A549 (cell line): ENCODE measurements around the gene KIFC3. TPM values are rescaled to one million over a fixed set of nuclear protein-coding genes. Genes with fewer than 3 reads are reported as not detected.

Source experiments
- ATOH8 ChIP-seq: fragments of 250-450 bp; sonication (Bioruptor Pico); IDR thresholded peaks from 2 replicates; pipeline ENCODE4 v1.5.0; 2020; ENCODE audit warnings: low read depth, mild to moderate bottlenecking, moderate library complexity
- BCL3 ChIP-seq: fragments of >200 bp; sonication (Bioruptor Twin); formaldehyde crosslinking; IDR thresholded peaks from 3 replicates; pipeline ENCODE4 v1.6.1; 2016
- CBX2 ChIP-seq: fragments of 200-600 bp; sonication (generic); IDR thresholded peaks from 2 replicates; pipeline ENCODE4 v1.6.1; 2016; ENCODE audit warnings: low read depth, mild to moderate bottlenecking, borderline replicate concordance
- CTCF ChIP-seq: fragments of >200 bp; sonication (Bioruptor Twin); formaldehyde crosslinking; IDR thresholded peaks from 3 replicates; pipeline ENCODE4 v1.5.1; 2016
- E2F6 ChIP-seq: IDR thresholded peaks from 2 replicates; pipeline ENCODE4 v1.6.1; 2012; ENCODE audit warnings: low read depth, borderline replicate concordance
- EHF ChIP-seq: fragments of 250-450 bp; sonication (Bioruptor Pico); IDR thresholded peaks from 2 replicates; pipeline ENCODE4 v1.5.0; 2020; ENCODE audit warnings: mild to moderate bottlenecking
- EHMT2 ChIP-seq: fragments of 200-600 bp; sonication (generic); IDR thresholded peaks from 2 replicates; pipeline ENCODE4 v1.6.1; 2016; ENCODE audit warnings: antibody characterized with exemption, low read depth, mild to moderate bottlenecking, moderate library complexity
- ELK1 ChIP-seq: fragments of 150-350 bp; IDR thresholded peaks from 2 replicates; pipeline ENCODE4 v1.6.1; 2014; ENCODE audit warnings: low read depth, mild to moderate bottlenecking, low read length
- EP300 ChIP-seq, 2 experiments: fragments of >200 bp; sonication (Bioruptor Twin); formaldehyde crosslinking; IDR thresholded peaks; 2 replicates in 1 of 2; 3 replicates in 1 of 2; pipeline ENCODE4 v1.6.1; 2016 to 2017
- FOSB ChIP-seq: fragments of 250-450 bp; sonication (Bioruptor Pico); IDR thresholded peaks from 2 replicates; pipeline ENCODE4 v1.5.0; 2020; ENCODE audit warnings: mild to moderate bottlenecking, moderate library complexity
- FOSL2 ChIP-seq, 2 experiments: fragments of 450-650 bp in 1 of 2; fragments of >200 bp in 1 of 2; sonication (Bioruptor Twin) in 1 of 2; formaldehyde crosslinking; IDR thresholded peaks; 2 replicates each; pipeline versions ENCODE4 v1.5.0 to v1.6.1; 2016 to 2020; ENCODE audit warnings: mild to moderate bottlenecking in 1 of 2, moderate library complexity in 1 of 2
- FOXS1 ChIP-seq: fragments of 250-450 bp; sonication (Bioruptor Pico); IDR thresholded peaks from 2 replicates; pipeline ENCODE4 v1.5.0; 2020; ENCODE audit warnings: mild to moderate bottlenecking, moderate library complexity
- HEYL ChIP-seq: fragments of 250-450 bp; sonication (Bioruptor Pico); IDR thresholded peaks from 2 replicates; pipeline ENCODE4 v1.8.0; 2021; ENCODE audit warnings: mild to moderate bottlenecking, moderate library complexity
- HMGXB4 ChIP-seq: fragments of 250-450 bp; sonication (Bioruptor Pico); IDR thresholded peaks from 2 replicates; pipeline ENCODE4 v1.5.0; 2021; ENCODE audit warnings: mild to moderate bottlenecking, moderate library complexity, borderline replicate concordance
- HOXB13 ChIP-seq: fragments of 250-450 bp; sonication (Bioruptor Pico); IDR thresholded peaks from 2 replicates; pipeline ENCODE4 v1.5.0; 2020; ENCODE audit warnings: low read depth, mild to moderate bottlenecking, moderate library complexity
- HOXB5 ChIP-seq: fragments of 250-450 bp; sonication (Bioruptor Pico); IDR thresholded peaks from 2 replicates; pipeline ENCODE4 v1.5.0; 2020; ENCODE audit warnings: mild to moderate bottlenecking, moderate library complexity
- JUNB ChIP-seq: fragments of >200 bp; sonication (Bioruptor Twin); formaldehyde crosslinking; IDR thresholded peaks from 2 replicates; pipeline ENCODE4 v1.6.1; 2016
- KDM5A ChIP-seq: fragments of 200-600 bp; sonication (generic); IDR thresholded peaks from 2 replicates; pipeline ENCODE4 v1.6.1; 2016; ENCODE audit warnings: antibody characterized with exemption, mild to moderate bottlenecking
- NFE2L2 ChIP-seq: fragments of 150-350 bp; conservative IDR thresholded peaks from 2 replicates; pipeline ENCODE4 v1.6.1; 2014; ENCODE audit warnings: low read length
- NR3C1 ChIP-seq: fragments of >200 bp; sonication (Bioruptor Twin); formaldehyde crosslinking; IDR thresholded peaks from 3 replicates; pipeline ENCODE4 v1.6.1; 2017
- POLR2AphosphoS2 ChIP-seq: conservative IDR thresholded peaks from 2 replicates; pipeline ENCODE4 v1.6.1; 2012; ENCODE audit warnings: low read length, improper control_type of control experiment, inconsistent platforms
- RARB ChIP-seq: fragments of 250-450 bp; sonication (Bioruptor Pico); IDR thresholded peaks from 2 replicates; pipeline ENCODE4 v1.8.0; 2021; ENCODE audit warnings: mild to moderate bottlenecking, moderate library complexity
- REST ChIP-seq: fragments of 200-600 bp; sonication (generic); IDR thresholded peaks from 2 replicates; pipeline ENCODE4 v1.6.1; 2016; ENCODE audit warnings: antibody characterized with exemption, mild to moderate bottlenecking, moderate library complexity
- RFX5 ChIP-seq: fragments of 450-650 bp; IDR thresholded peaks from 2 replicates; pipeline ENCODE4 v1.7.1; 2014; ENCODE audit warnings: antibody characterized with exemption, mild to moderate bottlenecking, moderate library complexity
- USF2 ChIP-seq: fragments of 450-650 bp; IDR thresholded peaks from 2 replicates; pipeline ENCODE4 v1.6.1; 2014; ENCODE audit warnings: antibody characterized with exemption
- ZC3H11A ChIP-seq: fragments of 450-650 bp; IDR thresholded peaks from 2 replicates; pipeline ENCODE4 v1.6.1; 2014; ENCODE audit warnings: antibody characterized with exemption, mild to moderate bottlenecking
- ZFP36 ChIP-seq: fragments of 450-650 bp; IDR thresholded peaks from 2 replicates; pipeline ENCODE4 v1.6.1; 2014; ENCODE audit warnings: borderline replicate concordance; ENCODE audit not compliant: partially characterized antibody
- ZNF302 ChIP-seq: fragments of 250-450 bp; sonication (Bioruptor Pico); IDR thresholded peaks from 2 replicates; pipeline ENCODE4 v1.9.0; 2021; ENCODE audit warnings: inconsistent platforms, mild to moderate bottlenecking, moderate library complexity
- polyA plus RNA-seq, 4 experiments: library from polyadenylated mRNA; depleted of rRNA in 3 of 4; stranded (reverse); fragments of >200 nt; fragmentation: RNase III in 1 of 4; extraction: RNeasy Plus Mini Kit Qiagen cat#74134 plus additional on column Dnase treatment in 1 of 4; gene quantifications; 2 replicates in 3 of 4; 3 replicates in 1 of 4; pipeline ENCODE4 v1.2.3, GENCODE V29; 2011 to 2017

The KIFC3 gene
- polyA plus RNA-seq, 2 of the 4 experiments (the other 2 are of a cell fraction), result 128 to 178 TPM

GRCh38 chr16:57764341-57765159 is 37.7 kb downstream of the KIFC3 start (continued):
- no peak for TF ChIP-seq FOXS1 (CRISPR knock-in tag)
- no peak for TF ChIP-seq HOXB13 (CRISPR knock-in tag)
- TF ChIP-seq ELK1, result no peak
- peak; percentile 39; the same call in 1 of the 2 replicates for TF ChIP-seq ATOH8 (CRISPR knock-in tag)
- no peak for TF ChIP-seq FOSB (CRISPR knock-in tag)
- no peak for TF ChIP-seq CTCF
- TF ChIP-seq RFX5, result no peak
- TF ChIP-seq POLR2AphosphoS2, result no peak
- peak; percentile 53 for TF ChIP-seq JUNB
- TF ChIP-seq NR3C1, result no peak
- no peak for TF ChIP-seq EHMT2
- TF ChIP-seq FOSL2 (IDR thresholded peaks at IDR 0.05), result peak; percentile 77
- peak; percentile 84 for TF ChIP-seq FOSL2 (CRISPR knock-in tag; IDR thresholded peaks at IDR 0.05)
- 0 out of 2 replicates have a peak, but pooled peaks have one; percentile 27 for TF ChIP-seq USF2
- TF ChIP-seq EP300 (IDR thresholded peaks at IDR 0.05), result 0 out of 5 replicates have a peak, but pooled peaks of 1 of the 2 experiments have one; percentile 15
- no peak for TF ChIP-seq NFE2L2
- TF ChIP-seq RARB (CRISPR knock-in tag), result no peak
- no peak for TF ChIP-seq ZFP36
- no peak for TF ChIP-seq REST
- no peak for TF ChIP-seq ZC3H11A
- 0 out of 2 replicates have a peak, but pooled peaks have one; percentile 25 for TF ChIP-seq HOXB5 (CRISPR knock-in tag)
- no peak for TF ChIP-seq KDM5A
- no peak for TF ChIP-seq ZNF302 (CRISPR knock-in tag)
- TF ChIP-seq EHF (CRISPR knock-in tag), result no peak
- TF ChIP-seq BCL3, result no peak
- no peak for TF ChIP-seq E2F6
- TF ChIP-seq CBX2, result no peak
- TF ChIP-seq HEYL (CRISPR knock-in tag), result no peak
- TF ChIP-seq HMGXB4, result no peak
